HepG2 (cell line): Measurements from ENCODE around the gene SLC1A3. TPM values are rescaled to one million over a fixed set of nuclear protein-coding genes. Genes with fewer than 3 reads are reported as not detected.

Source experiments
- BRF2 ChIP-seq: sonication (generic); formaldehyde crosslinking; IDR thresholded peaks from 2 replicates; pipeline ENCODE4 v1.8.1; 2022; ENCODE audit warnings: mild to moderate bottlenecking, missing genetic modification reagents
- CHCHD3 ChIP-seq: sonication (generic); formaldehyde crosslinking; IDR thresholded peaks from 2 replicates; pipeline ENCODE4 v1.8.0; 2022; ENCODE audit warnings: mild to moderate bottlenecking, missing genetic modification reagents, moderate library complexity
- ELF4 ChIP-seq: sonication (generic); formaldehyde crosslinking; IDR thresholded peaks from 2 replicates; pipeline ENCODE4 v1.5.0; 2020; ENCODE audit warnings: missing genetic modification reagents, mild to moderate bottlenecking, moderate library complexity, borderline replicate concordance
- FOXA3 ChIP-seq: IDR thresholded peaks from 2 replicates; pipeline ENCODE4 v1.6.1; 2016; ENCODE audit warnings: missing genetic modification reagents, missing compliant biosample characterization
- KDM5B ChIP-seq: sonication (generic); formaldehyde crosslinking; IDR thresholded peaks from 2 replicates; pipeline ENCODE4 v1.4.0; 2020; ENCODE audit warnings: missing genetic modification reagents, mild to moderate bottlenecking, borderline replicate concordance
- MYC ChIP-seq: sonication (generic); formaldehyde crosslinking; IDR thresholded peaks from 2 replicates; pipeline ENCODE4 v1.9.0; 2021; ENCODE audit warnings: missing genetic modification reagents, borderline replicate concordance
- NRL ChIP-seq: sonication (generic); formaldehyde crosslinking; IDR thresholded peaks from 2 replicates; pipeline ENCODE4 v1.5.0; 2020; ENCODE audit warnings: missing genetic modification reagents, mild to moderate bottlenecking, moderate library complexity, borderline replicate concordance
- SALL2 ChIP-seq: sonication (generic); formaldehyde crosslinking; IDR thresholded peaks from 2 replicates; pipeline ENCODE4 v1.8.1; 2023; ENCODE audit warnings: mild to moderate bottlenecking, missing genetic modification reagents, inconsistent platforms
- SAP130 ChIP-seq: IDR thresholded peaks from 2 replicates; pipeline ENCODE4 v1.6.1; 2016; ENCODE audit warnings: low read depth
- SPEN ChIP-seq: sonication (generic); formaldehyde crosslinking; IDR thresholded peaks from 2 replicates; pipeline ENCODE4 v1.5.1; 2020; ENCODE audit warnings: low read depth, mild to moderate bottlenecking, missing genetic modification reagents
- TBX2 ChIP-seq: sonication (generic); formaldehyde crosslinking; IDR thresholded peaks from 2 replicates; pipeline ENCODE4 v1.5.0; 2020; ENCODE audit warnings: missing genetic modification reagents, mild to moderate bottlenecking, borderline replicate concordance
- TFDP2 ChIP-seq: sonication (generic); formaldehyde crosslinking; IDR thresholded peaks from 2 replicates; pipeline ENCODE4 v1.4.0; 2020; ENCODE audit warnings: missing genetic modification reagents
- THRA ChIP-seq: sonication (generic); formaldehyde crosslinking; IDR thresholded peaks from 2 replicates; pipeline ENCODE4 v1.4.0; 2020; ENCODE audit warnings: missing genetic modification reagents, borderline replicate concordance
- ZFX ChIP-seq: sonication (generic); formaldehyde crosslinking; IDR thresholded peaks from 2 replicates; pipeline ENCODE4 v1.4.0; 2020; ENCODE audit warnings: mild to moderate bottlenecking, low read depth, missing genetic modification reagents, moderate library complexity
- ZIK1 ChIP-seq: sonication (generic); formaldehyde crosslinking; IDR thresholded peaks from 2 replicates; pipeline ENCODE4 v1.5.0; 2020; ENCODE audit warnings: mild to moderate bottlenecking, low read depth, missing genetic modification reagents, borderline replicate concordance
- ZMYM4 ChIP-seq: sonication (generic); formaldehyde crosslinking; IDR thresholded peaks from 2 replicates; pipeline ENCODE4 v1.8.1; 2023; ENCODE audit warnings: mild to moderate bottlenecking, missing genetic modification reagents
- ZNF501 ChIP-seq: sonication (generic); formaldehyde crosslinking; IDR thresholded peaks from 2 replicates; pipeline ENCODE4 v1.5.1; 2020; ENCODE audit warnings: mild to moderate bottlenecking, moderate library complexity, missing genetic modification reagents
- ZNF546 ChIP-seq: sonication (generic); formaldehyde crosslinking; conservative IDR thresholded peaks from 2 replicates; pipeline ENCODE4 v1.8.1; 2023; ENCODE audit warnings: mild to moderate bottlenecking, missing genetic modification reagents
- ZNF556 ChIP-seq: sonication (generic); formaldehyde crosslinking; IDR thresholded peaks from 2 replicates; pipeline ENCODE4 v1.4.0; 2020; ENCODE audit warnings: mild to moderate bottlenecking, missing genetic modification reagents, borderline replicate concordance
- ZNF598 ChIP-seq: sonication (generic); formaldehyde crosslinking; IDR thresholded peaks from 2 replicates; pipeline ENCODE4 v1.5.1; 2020; ENCODE audit warnings: mild to moderate bottlenecking, missing genetic modification reagents, borderline replicate concordance
- polyA plus RNA-seq, 8 experiments: library from polyadenylated mRNA; depleted of rRNA in 3 of 8; stranded (reverse) in 7 of 8; unstranded in 1 of 8; fragments of >200 nt; fragmentation: Illumina TruSeq in 4 of 8; extraction: Trizol in 4 of 8; gene quantifications; 2 replicates each; pipeline versions ENCODE4 v1.2.1 to v1.2.3, GENCODE V29; 2011 to 2016; ENCODE audit warnings: low read depth in 4 of 8, missing spikeins in 1 of 8, mixed read lengths in 1 of 8; ENCODE audit not compliant: insufficient read depth in 1 of 8
- total RNA-seq, 5 experiments: library from RNA; depleted of rRNA; stranded (reverse); fragments of >200 nt; fragmentation: Illumina TruSeq; extraction: Trizol; gene quantifications; 2 replicates each; pipeline ENCODE4 v1.2.3, GENCODE V29; 2016; ENCODE audit warnings: low read depth in 1 of 5
- TF ChIP-seq, protein P1 (sequence below): sonication (generic); formaldehyde crosslinking; IDR thresholded peaks from 2 replicates; pipeline ENCODE4 v1.5.0; 2020; ENCODE audit warnings: missing genetic modification reagents
- TF ChIP-seq, protein P2 (sequence below): sonication (generic); formaldehyde crosslinking; conservative IDR thresholded peaks from 2 replicates; pipeline ENCODE4 v1.4.0; 2020; ENCODE audit warnings: missing genetic modification reagents

Gene SLC1A3
- total and polyA plus RNA-seq, 2 of the 13 experiments (the other 11 are each of a cell fraction or from before 2014, with no cell fraction given) = 0.09 TPM; not detected in 1

DNA sequence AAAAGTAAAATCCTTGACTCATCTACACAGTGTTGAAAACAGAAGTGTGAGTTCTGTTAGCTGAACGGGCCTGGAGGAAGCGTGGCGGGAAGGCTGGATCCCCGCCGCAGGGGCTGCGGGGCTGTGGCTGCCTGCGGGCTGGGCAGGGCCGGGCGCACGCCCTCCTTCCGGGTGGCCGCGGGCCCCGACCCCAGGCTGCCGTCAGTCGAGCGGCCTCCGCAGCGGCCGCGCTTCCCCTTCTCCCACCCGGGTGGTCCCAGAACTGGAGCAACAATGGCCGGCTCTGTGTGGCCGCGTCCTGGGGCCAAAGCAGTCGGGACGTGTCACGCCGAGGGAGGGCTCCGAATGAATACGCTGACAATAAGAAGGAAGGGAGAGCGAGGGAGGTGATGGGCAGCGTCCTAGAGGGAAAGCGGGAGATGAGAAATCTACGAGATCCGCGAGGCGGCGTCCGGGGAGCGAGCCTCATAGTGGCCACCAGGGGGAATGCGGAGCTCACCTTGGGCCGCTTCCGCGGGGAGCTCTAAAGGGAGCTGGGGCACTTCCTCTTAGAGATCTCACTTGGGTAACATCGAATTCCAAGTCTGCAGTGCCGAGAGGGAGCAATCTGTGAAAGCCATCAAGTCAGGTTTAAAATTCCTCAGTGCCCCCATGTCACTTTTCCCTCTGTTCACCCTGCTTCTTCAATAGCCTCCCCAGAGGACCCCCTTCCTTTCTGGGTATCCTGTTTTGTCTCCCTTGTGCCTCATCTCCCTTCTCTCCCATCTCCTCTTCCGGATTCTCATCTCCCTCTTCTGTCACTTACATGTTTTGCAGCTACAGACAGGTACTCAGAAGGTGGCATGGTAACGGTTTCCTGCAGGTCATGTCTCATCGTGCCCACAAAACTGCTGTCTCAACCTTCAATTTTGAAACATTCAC lies 83.9 kb downstream of the SLC1A3 start (continued):
- TF ChIP-seq SPEN (CRISPR knock-in tag) (peak; percentile 55; the same call in 1 of the 2 replicates), BRF2 (CRISPR knock-in tag) (no peak), SALL2 (peak; percentile 68; the same call in 1 of the 2 replicates), ZNF556 (CRISPR knock-in tag) (peak; percentile 33; the same call in 1 of the 2 replicates), ZNF546 (CRISPR knock-in tag) (no peak), ZNF501 (CRISPR knock-in tag) (peak; percentile 16; the same call in 1 of the 2 replicates), ZFX (CRISPR knock-in tag) (peak; percentile 59; the same call in 1 of the 2 replicates), SAP130 (CRISPR knock-in tag) (peak; percentile 35; the same call in 1 of the 2 replicates), ELF4 (CRISPR knock-in tag) (0 out of 2 replicates have a peak, but pooled peaks have one; percentile 21), NRL (CRISPR knock-in tag) (peak; percentile 38; the same call in 1 of the 2 replicates), ZIK1 (CRISPR knock-in tag) (no peak), ZNF598 (CRISPR knock-in tag) (peak; percentile 71; the same call in 1 of the 2 replicates), FOXA3 (no peak), TFDP2 (CRISPR knock-in tag) (peak; percentile 54), TBX2 (CRISPR knock-in tag) (peak; percentile 63; the same call in 1 of the 2 replicates), THRA (CRISPR knock-in tag) (no peak), CHCHD3 (CRISPR knock-in tag) (no peak), KDM5B (CRISPR knock-in tag) (peak; percentile 86; the same call in 1 of the 2 replicates), ZMYM4 (CRISPR knock-in tag) (peak; percentile 80; the same call in 1 of the 2 replicates), MYC (CRISPR knock-in tag) (peak; percentile 37; the same call in 1 of the 2 replicates)
- TF ChIP-seq, protein P1, sequence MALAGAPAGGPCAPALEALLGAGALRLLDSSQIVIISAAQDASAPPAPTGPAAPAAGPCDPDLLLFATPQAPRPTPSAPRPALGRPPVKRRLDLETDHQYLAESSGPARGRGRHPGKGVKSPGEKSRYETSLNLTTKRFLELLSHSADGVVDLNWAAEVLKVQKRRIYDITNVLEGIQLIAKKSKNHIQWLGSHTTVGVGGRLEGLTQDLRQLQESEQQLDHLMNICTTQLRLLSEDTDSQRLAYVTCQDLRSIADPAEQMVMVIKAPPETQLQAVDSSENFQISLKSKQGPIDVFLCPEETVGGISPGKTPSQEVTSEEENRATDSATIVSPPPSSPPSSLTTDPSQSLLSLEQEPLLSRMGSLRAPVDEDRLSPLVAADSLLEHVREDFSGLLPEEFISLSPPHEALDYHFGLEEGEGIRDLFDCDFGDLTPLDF (CRISPR knock-in tag) = 0 out of 2 replicates have a peak, but pooled peaks have one; percentile 24
- TF ChIP-seq, protein P2, sequence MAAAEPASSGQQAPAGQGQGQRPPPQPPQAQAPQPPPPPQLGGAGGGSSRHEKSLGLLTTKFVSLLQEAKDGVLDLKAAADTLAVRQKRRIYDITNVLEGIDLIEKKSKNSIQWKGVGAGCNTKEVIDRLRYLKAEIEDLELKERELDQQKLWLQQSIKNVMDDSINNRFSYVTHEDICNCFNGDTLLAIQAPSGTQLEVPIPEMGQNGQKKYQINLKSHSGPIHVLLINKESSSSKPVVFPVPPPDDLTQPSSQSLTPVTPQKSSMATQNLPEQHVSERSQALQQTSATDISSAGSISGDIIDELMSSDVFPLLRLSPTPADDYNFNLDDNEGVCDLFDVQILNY (CRISPR knock-in tag) = 0 out of 2 replicates have a peak, but pooled peaks have one; percentile 29
